Measurements from ENCODE around the gene DSN1. TPM values are rescaled to one million over a fixed set of nuclear protein-coding genes. Genes with fewer than 3 reads are reported as not detected.
A peak's percentile ranks its signal among the peaks of the same experiment; 100 is the strongest.

DSN1 gene
- total and polyA plus RNA-seq, 9 of the 15 experiments (the other 6 are each of a cell fraction or from before 2014, with no cell fraction given) = 23.3 to 45.3 (median 31.1) TPM

DNA sequence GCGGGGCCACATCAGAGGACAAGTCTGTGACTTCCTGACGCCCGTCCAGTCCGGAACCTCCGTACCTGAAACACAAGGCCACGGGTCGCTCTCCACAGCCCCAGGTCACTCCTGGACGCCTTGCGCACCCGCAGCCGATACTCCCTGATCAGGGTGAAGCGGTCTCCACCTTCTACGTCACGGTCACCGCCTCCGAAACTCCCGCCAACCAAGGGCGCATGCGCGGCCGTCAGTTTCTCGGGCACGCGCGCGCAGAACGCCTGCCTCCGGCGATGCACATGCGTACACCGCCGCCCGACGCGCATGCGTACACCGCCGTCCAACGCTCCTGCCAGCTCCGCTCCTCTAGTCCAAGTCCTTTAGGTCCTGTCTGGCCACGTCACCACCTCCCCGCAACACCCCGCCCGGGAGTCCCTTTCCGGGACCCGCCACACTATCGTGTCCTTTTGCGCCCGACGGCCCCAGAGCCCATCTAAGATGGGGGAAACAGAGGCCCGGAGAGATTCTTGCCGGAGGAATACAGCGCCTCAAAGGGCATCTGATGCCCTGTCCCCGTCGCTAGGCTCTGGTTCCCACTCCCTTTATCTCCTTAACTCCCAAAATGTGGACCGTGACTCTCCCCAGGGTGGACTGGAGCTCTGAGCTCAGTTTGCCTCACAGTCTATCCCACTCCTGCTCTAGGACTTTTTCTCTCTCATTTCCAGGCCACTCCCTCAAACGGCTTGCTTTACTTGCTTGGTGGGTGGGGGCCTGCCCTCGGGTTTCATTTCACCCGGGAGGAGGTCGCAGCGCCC, at the start of gene DSN1 (continued):
- TF ChIP-seq, protein P1, sequence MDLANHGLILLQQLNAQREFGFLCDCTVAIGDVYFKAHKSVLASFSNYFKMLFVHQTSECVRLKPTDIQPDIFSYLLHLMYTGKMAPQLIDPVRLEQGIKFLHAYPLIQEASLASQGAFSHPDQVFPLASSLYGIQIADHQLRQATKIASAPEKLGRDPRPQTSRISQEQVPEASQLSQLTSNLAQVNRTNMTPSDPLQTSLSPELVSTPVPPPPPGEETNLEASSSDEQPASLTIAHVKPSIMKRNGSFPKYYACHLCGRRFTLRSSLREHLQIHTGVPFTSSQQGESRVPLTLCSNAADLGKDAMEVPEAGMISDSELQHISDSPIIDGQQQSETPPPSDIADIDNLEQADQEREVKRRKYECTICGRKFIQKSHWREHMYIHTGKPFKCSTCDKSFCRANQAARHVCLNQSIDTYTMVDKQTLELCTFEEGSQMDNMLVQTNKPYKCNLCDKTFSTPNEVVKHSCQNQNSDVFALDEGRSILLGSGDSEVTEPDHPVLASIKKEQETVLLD (IDR thresholded peaks at IDR 0.05) = peak; percentile 99
- TF ChIP-seq CC2D1A (IDR thresholded peaks at IDR 0.05) (0 out of 2 replicates have a peak, but pooled peaks have one; percentile 37), CSDE1 (IDR thresholded peaks at IDR 0.05) (peak in 1 of 2 experiments; percentile 28; a peak in 1 of 4 replicates), ZNF232 (CRISPR knock-in tag; IDR thresholded peaks at IDR 0.05) (no peak), CHD4 (IDR thresholded peaks at IDR 0.05; ENCODE audit: insufficient read depth, insufficient replicate concordance, low read depth, low read length, poor library complexity, severe bottlenecking) (no peak), MTA2 (IDR thresholded peaks at IDR 0.05; ENCODE audit: low read depth) (no peak), GTF2F1 (IDR thresholded peaks at IDR 0.05; ENCODE audit: low read depth, low read length) (peak; percentile 32; the same call in 1 of the 2 replicates), NELFE (IDR thresholded peaks at IDR 0.05; ENCODE audit: insufficient read depth, insufficient read length) (no peak), ZNF239 (CRISPR knock-in tag; IDR thresholded peaks at IDR 0.05) (peak; percentile 14; the same call in 1 of the 2 replicates), NR4A1 (CRISPR knock-in tag; IDR thresholded peaks at IDR 0.05) (no peak), NR4A1 (tag; IDR thresholded peaks at IDR 0.05) (no peak; the same call in 1 of the 2 replicates), CHD1 (IDR thresholded peaks at IDR 0.05; ENCODE audit: low read length) (no peak), CHD2 (IDR thresholded peaks at IDR 0.05; ENCODE audit: low read depth, low read length) (no peak), LCOR (CRISPR knock-in tag; IDR thresholded peaks at IDR 0.05) (no peak; the same call in 1 of the 2 replicates), ZFP36 (IDR thresholded peaks at IDR 0.05; ENCODE audit: low read depth, low read length, partially characterized antibody) (no peak), COPS2 (conservative IDR thresholded peaks at IDR 0.05) (no peak), MEF2D (tag; conservative IDR thresholded peaks at IDR 0.05; ENCODE audit: low read depth) (no peak), ZNF830 (CRISPR knock-in tag; IDR thresholded peaks at IDR 0.05) (no peak)
- TF ChIP-seq, protein P2, sequence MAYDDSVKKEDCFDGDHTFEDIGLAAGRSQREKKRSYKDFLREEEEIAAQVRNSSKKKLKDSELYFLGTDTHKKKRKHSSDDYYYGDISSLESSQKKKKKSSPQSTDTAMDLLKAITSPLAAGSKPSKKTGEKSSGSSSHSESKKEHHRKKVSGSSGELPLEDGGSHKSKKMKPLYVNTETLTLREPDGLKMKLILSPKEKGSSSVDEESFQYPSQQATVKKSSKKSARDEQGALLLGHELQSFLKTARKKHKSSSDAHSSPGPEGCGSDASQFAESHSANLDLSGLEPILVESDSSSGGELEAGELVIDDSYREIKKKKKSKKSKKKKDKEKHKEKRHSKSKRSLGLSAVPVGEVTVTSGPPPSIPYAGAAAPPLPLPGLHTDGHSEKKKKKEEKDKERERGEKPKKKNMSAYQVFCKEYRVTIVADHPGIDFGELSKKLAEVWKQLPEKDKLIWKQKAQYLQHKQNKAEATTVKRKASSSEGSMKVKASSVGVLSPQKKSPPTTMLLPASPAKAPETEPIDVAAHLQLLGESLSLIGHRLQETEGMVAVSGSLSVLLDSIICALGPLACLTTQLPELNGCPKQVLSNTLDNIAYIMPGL (CRISPR knock-in tag; IDR thresholded peaks at IDR 0.05) = peak; percentile 45; the same call in 1 of the 2 replicates
- TF ChIP-seq, protein P3, sequence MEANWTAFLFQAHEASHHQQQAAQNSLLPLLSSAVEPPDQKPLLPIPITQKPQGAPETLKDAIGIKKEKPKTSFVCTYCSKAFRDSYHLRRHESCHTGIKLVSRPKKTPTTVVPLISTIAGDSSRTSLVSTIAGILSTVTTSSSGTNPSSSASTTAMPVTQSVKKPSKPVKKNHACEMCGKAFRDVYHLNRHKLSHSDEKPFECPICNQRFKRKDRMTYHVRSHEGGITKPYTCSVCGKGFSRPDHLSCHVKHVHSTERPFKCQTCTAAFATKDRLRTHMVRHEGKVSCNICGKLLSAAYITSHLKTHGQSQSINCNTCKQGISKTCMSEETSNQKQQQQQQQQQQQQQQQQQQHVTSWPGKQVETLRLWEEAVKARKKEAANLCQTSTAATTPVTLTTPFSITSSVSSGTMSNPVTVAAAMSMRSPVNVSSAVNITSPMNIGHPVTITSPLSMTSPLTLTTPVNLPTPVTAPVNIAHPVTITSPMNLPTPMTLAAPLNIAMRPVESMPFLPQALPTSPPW (CRISPR knock-in tag; IDR thresholded peaks at IDR 0.05) = peak; percentile 84
- TF ChIP-seq, protein P4, sequence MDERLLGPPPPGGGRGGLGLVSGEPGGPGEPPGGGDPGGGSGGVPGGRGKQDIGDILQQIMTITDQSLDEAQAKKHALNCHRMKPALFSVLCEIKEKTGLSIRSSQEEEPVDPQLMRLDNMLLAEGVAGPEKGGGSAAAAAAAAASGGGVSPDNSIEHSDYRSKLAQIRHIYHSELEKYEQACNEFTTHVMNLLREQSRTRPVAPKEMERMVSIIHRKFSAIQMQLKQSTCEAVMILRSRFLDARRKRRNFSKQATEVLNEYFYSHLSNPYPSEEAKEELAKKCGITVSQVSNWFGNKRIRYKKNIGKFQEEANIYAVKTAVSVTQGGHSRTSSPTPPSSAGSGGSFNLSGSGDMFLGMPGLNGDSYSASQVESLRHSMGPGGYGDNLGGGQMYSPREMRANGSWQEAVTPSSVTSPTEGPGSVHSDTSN (CRISPR knock-in tag; IDR thresholded peaks at IDR 0.05; ENCODE audit: low read depth) = no peak
- TF ChIP-seq, protein P4 (tag; conservative IDR thresholded peaks at IDR 0.05; ENCODE audit: low read depth) = no peak

Data from K562 (cell line).